Skeletal muscle tissue (tissue), 4 donors: Measurements from ENCODE around the gene NOTO. TPM values are rescaled to one million over a fixed set of nuclear protein-coding genes. Genes with fewer than 3 reads are reported as not detected.

Source experiments
- H3K27ac ChIP-seq: one replicate; pipeline ENCODE4 v1.7.0; 2013; ENCODE audit warnings: mild to moderate bottlenecking, low read depth, low read length, inconsistent platforms
- H3K27me3 ChIP-seq, 3 donors: one replicate each; pipeline ENCODE4 v1.7.0; 2013; ENCODE audit warnings: low read length in 3 of 3; ENCODE audit not compliant: control insufficient read depth in 3 of 3, insufficient read depth in 3 of 3
- H3K36me3 ChIP-seq, 3 donors: one replicate each; pipeline ENCODE4 v1.7.0; 2013; ENCODE audit warnings: low read length in 3 of 3; ENCODE audit not compliant: control insufficient read depth in 3 of 3, insufficient read depth in 3 of 3
- H3K4me1 ChIP-seq, 3 donors: one replicate each; pipeline ENCODE4 v1.7.0; 2013; ENCODE audit warnings: low read length in 3 of 3, mild to moderate bottlenecking in 3 of 3; ENCODE audit not compliant: control insufficient read depth in 3 of 3, insufficient read depth in 3 of 3
- H3K4me3 ChIP-seq, 3 donors: one replicate each; pipeline ENCODE4 v1.7.0; 2013; ENCODE audit warnings: low read length in 3 of 3
- H3K9ac ChIP-seq, 3 donors: one replicate each; pipeline ENCODE4 v1.7.0; 2013; ENCODE audit warnings: low read length in 3 of 3, mild to moderate bottlenecking in 3 of 3, moderate library complexity in 2 of 3, low read depth in 1 of 3
- H3K9me3 ChIP-seq, 3 donors: one replicate each; pipeline ENCODE4 v1.7.0; 2013; ENCODE audit warnings: low read length in 3 of 3; ENCODE audit not compliant: control insufficient read depth in 3 of 3
- total RNA-seq: library from RNA; depleted of rRNA; stranded (reverse); fragments of >200 nt; gene quantifications from one replicate; pipeline ENCODE4 v1.2.3, GENCODE V29; 2014
- donor health status: Osteomylitis.

The NOTO gene
- total RNA-seq, 1 donor from 2014 or later, result not detected

GRCh38 chr2:73260338-73260984, 58.1 kb downstream of the NOTO start:
- Histone ChIP-seq H3K9me3 (no peaks in the 10 kb centered on the region), H3K27me3 (peaks cover 0 to 6% (median 0%) of the 10 kb centered on the region in 3 donors), H3K36me3 (no peaks in the 10 kb centered on the region), H3K4me1 (no peaks in the 10 kb centered on the region), H3K4me3 (no peak overlapping the region), H3K27ac (no peak overlapping the region), H3K9ac (no peak overlapping the region)

Other genes with a start within 250 kb of the NOTO start
- 4.7 TPM for gene SFXN5, start 130.9 kb upstream of the NOTO start, total RNA-seq
- 12.0 TPM for gene RAB11FIP5, start 89.6 kb upstream of the NOTO start, total RNA-seq
- 18.8 TPM for gene SMYD5, start 11.7 kb downstream of the NOTO start, total RNA-seq
- gene PRADC1, start 30.7 kb downstream of the NOTO start, total RNA-seq, result 17.7 TPM
- 205 TPM for gene CCT7, start 31.7 kb downstream of the NOTO start, total RNA-seq
- gene FBXO41, start 81.9 kb downstream of the NOTO start, total RNA-seq, result under 0.01 TPM
- not detected for gene EGR4, start 91.0 kb downstream of the NOTO start, total RNA-seq
- gene ALMS1, start 183.3 kb downstream of the NOTO start, total RNA-seq, result 17.7 TPM